Measurements from ENCODE around the gene CNTN1.

DNA sequence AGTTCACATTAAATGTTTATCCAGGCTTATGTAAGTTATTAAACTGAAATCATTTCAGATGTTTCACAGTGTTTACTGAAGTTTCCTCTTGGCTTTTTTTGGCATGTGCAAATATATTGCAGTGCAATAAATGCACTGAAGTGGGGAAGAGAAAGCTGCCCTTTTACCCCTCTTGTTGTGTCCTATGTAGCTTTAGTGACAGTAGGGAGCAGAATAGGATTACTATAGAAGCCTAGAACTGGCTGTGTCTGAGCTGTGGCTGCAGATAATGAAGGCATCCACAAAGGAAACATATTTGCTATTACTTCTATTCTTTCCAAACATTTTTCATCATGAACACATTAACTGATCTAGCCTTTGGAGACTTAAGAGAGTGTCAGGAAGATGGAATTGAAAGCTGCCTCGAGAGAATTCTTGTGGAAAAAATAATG is 24.1 kb upstream of the CNTN1 start:
- TF ChIP-seq, protein P1, sequence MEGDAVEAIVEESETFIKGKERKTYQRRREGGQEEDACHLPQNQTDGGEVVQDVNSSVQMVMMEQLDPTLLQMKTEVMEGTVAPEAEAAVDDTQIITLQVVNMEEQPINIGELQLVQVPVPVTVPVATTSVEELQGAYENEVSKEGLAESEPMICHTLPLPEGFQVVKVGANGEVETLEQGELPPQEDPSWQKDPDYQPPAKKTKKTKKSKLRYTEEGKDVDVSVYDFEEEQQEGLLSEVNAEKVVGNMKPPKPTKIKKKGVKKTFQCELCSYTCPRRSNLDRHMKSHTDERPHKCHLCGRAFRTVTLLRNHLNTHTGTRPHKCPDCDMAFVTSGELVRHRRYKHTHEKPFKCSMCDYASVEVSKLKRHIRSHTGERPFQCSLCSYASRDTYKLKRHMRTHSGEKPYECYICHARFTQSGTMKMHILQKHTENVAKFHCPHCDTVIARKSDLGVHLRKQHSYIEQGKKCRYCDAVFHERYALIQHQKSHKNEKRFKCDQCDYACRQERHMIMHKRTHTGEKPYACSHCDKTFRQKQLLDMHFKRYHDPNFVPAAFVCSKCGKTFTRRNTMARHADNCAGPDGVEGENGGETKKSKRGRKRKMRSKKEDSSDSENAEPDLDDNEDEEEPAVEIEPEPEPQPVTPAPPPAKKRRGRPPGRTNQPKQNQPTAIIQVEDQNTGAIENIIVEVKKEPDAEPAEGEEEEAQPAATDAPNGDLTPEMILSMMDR (IDR thresholded peaks at IDR 0.05; ENCODE audit: poor library complexity, severe bottlenecking): peak; percentile 53
- TF ChIP-seq EZH2 (IDR thresholded peaks at IDR 0.05; ENCODE audit: borderline replicate concordance, insufficient read depth, low read length, poor library complexity, severe bottlenecking): no peak
- TF ChIP-seq MXI1 (conservative IDR thresholded peaks at IDR 0.05; ENCODE audit: poor library complexity, severe bottlenecking): no peak
- no peak for TF ChIP-seq TAF1 (IDR thresholded peaks at IDR 0.05; ENCODE audit: low read depth)
- no peak for TF ChIP-seq EP300 (conservative IDR thresholded peaks at IDR 0.05; ENCODE audit: poor library complexity, severe bottlenecking)

All from neural cell (in vitro differentiated cells).